Chondrocyte (in vitro differentiated cells): Measurements from ENCODE around the gene CTXN1. TPM values are rescaled to one million over a fixed set of nuclear protein-coding genes. Genes with fewer than 3 reads are reported as not detected.
A peak's percentile ranks its signal among the peaks of the same experiment; 100 is the strongest.

Experiments used
- DNase-seq: peaks from one replicate; pipeline ENCODE4 v3.0.0; 2021; ENCODE audit warnings: mixed read lengths, low spot score
- H3K27ac Mint-ChIP-seq: one replicate; pipeline ENCODE4 v1.8.0; 2021; ENCODE audit warnings: mild to moderate bottlenecking, moderate library complexity, mixed read lengths; ENCODE audit not compliant: unreplicated experiment
- H3K27me3 Mint-ChIP-seq: 2 replicates; pipeline ENCODE4 v1.8.0; 2021; ENCODE audit warnings: low read depth, mixed read lengths
- H3K36me3 Mint-ChIP-seq: 2 replicates; pipeline ENCODE4 v1.8.0; 2021; ENCODE audit warnings: low read depth, mixed read lengths
- H3K4me1 Mint-ChIP-seq: 2 replicates; pipeline ENCODE4 v1.8.0; 2021; ENCODE audit warnings: low read depth, mild to moderate bottlenecking, mixed read lengths
- H3K4me3 Mint-ChIP-seq: one replicate; pipeline ENCODE4 v1.8.0; 2021; ENCODE audit warnings: mild to moderate bottlenecking, moderate library complexity, mixed read lengths; ENCODE audit not compliant: unreplicated experiment
- H3K9me3 Mint-ChIP-seq: 2 replicates; pipeline ENCODE4 v1.8.0; 2021; ENCODE audit warnings: low read depth, mixed read lengths
- CTCF ChIP-seq: fragments of 200-600 bp; sonication (generic); IDR thresholded peaks from 2 replicates; pipeline ENCODE4 v1.5.0; 2021; ENCODE audit warnings: antibody characterized with exemption, mild to moderate bottlenecking, moderate library complexity
- total RNA-seq: library from RNA; stranded (reverse); gene quantifications from 3 replicates; pipeline ENCODE4 v1.2.1, GENCODE V29; 2021

CTXN1 gene
- total RNA-seq, 1 donor from 2014 or later: 36.0 TPM

GRCh38 chr19:7888826-7889217 is 37.1 kb downstream of the CTXN1 start:
- Mint-ChIP-seq H3K27me3 (no peaks in the 10 kb centered on the region), H3K4me1 (peaks cover 17% of the 10 kb centered on the region), H3K9me3 (no peaks in the 10 kb centered on the region), H3K4me3 (peak overlapping the region; percentile 69), H3K36me3 (no peaks in the 10 kb centered on the region), H3K27ac (peak overlapping the region; percentile 49)
- DNase-seq: no peak
- TF ChIP-seq CTCF: no peak

- no peaks in the 10 kb centered on the region for H3K27me3 Mint-ChIP-seq
- peak; percentile 95 for DNase-seq
- H3K9me3 Mint-ChIP-seq: no peaks in the 10 kb centered on the region
- H3K4me3 Mint-ChIP-seq: peak within 1 kb of the TSS; percentile 69
- peak within 1 kb of the TSS; percentile 49 for H3K27ac Mint-ChIP-seq
- H3K4me1 Mint-ChIP-seq: peaks cover 15% of the 10 kb centered on the region
- TF ChIP-seq CTCF: peak; percentile 17
- H3K36me3 Mint-ChIP-seq: no peaks in the 10 kb centered on the region
Observed at GRCh38 chr19:7888145-7888825, 37.6 kb downstream of the CTXN1 start, which contains the start of gene LRRC8E. TSS of gene LRRC8E (plus strand) at chr19:7888510. CDS start at chr19:7895604, 7,094 bp downstream.

- TF ChIP-seq CTCF: no peak
- Mint-ChIP-seq H3K27ac (no peak overlapping the region), H3K36me3 (no peaks in the 10 kb centered on the region), H3K4me3 (peak overlapping the region; percentile 35), H3K27me3 (no peaks in the 10 kb centered on the region), H3K4me1 (peaks cover 13% of the 10 kb centered on the region), H3K9me3 (no peaks in the 10 kb centered on the region)
- no peak for DNase-seq
Observed at GRCh38 chr19:7887408-7888144, 38.4 kb downstream of the CTXN1 start.

GRCh38 chr19:7885818-7886217 is 40.1 kb downstream of the CTXN1 start:
- no peak for TF ChIP-seq CTCF
- Mint-ChIP-seq H3K36me3 (no peaks in the 10 kb centered on the region), H3K4me1 (peaks cover 6% of the 10 kb centered on the region), H3K9me3 (no peaks in the 10 kb centered on the region), H3K27ac (no peak overlapping the region), H3K27me3 (no peaks in the 10 kb centered on the region), H3K4me3 (no peak overlapping the region)
- no peak for DNase-seq

- TF ChIP-seq CTCF: no peak
- DNase-seq: no peak
- Mint-ChIP-seq H3K27ac (no peak overlapping the region), H3K27me3 (no peaks in the 10 kb centered on the region), H3K4me1 (peaks cover 4% of the 10 kb centered on the region), H3K4me3 (no peak overlapping the region), H3K9me3 (no peaks in the 10 kb centered on the region), H3K36me3 (no peaks in the 10 kb centered on the region)
Observed at GRCh38 chr19:7883796-7884570, 42.0 kb downstream of the CTXN1 start.
